NCI-H2196 (cell line): ENCODE results near the gene UNC5C.

Experiments used
- DNase-seq: peaks from one replicate; lab custom pipeline; 2025; ENCODE audit not compliant: unreplicated experiment; lab: John Stamatoyannopoulos, UW

Gene UNC5C

DNA sequence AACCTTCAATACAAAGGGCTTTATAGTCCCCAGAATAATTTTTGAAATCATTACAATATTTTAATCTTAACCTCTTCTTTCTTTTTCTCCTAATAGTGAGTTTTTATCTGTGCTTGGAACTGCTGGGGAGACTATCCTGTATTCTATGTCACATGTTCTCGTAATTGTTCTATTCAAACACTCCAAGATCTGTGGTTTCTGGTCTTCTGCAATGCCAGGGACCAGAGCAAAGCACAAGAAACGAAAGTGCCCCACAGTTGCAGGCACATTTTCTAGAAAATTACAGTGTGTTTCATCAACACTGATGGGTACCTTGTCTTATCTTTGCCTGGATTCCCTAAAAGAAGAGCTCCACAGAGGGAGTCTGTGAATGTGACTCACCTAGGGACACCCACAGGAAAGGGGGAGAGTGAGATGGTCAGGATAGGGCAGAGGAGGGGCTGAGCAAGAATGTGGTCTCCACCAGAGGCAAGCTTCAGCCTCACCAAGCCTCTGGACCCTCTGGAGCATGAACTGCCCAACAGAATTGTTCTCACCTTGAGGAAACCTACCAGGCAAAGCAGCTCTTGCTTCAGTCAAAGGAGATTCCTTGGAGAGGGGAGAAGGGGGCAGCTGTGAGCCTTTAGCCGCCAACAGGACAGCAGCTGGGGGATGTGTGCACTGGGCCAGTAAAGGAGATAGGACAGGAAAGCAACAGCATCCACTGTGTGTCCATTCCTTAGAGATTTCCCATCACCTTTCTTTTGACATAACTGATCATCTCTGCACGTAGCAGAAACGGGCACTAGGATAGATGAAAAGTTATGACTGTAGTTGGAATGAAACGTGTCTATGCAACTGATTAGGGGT is 25.9 kb downstream of the UNC5C start:
- DNase-seq: no peak

DNA sequence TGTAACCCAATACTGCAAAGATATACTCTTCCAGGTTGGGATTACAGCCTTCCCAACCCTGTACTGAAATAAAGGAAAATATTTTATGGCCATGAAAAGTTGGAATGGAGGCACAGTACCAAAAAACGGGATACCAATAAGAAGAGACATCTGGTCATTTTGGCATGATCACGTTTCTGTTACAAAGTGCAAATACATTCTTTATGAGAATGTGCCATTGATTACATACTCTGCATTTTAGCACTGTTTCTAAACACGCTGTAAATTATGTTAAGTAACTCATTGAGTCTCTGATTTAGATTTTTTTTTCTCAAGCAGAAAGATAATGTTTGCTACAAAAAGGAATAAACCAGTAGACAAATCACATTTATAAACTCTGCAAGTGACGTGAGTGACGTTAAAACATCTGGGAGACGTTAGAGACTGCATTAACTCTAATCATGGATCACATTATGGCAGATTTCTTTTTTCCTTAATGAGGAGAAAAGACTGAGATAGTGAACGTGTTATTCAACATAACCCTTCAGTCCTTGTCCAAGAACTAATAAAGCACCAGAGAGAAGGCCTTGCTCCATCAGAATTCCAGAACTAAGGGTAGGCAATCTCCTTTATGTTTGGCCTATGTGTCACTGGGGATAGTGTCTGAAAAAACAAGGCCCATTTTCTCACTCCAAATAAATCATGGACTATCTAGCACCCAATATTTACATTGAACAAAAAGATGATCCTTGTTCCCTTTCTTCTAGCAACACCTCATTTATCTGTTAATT is 31.0 kb downstream of the UNC5C start:
- DNase-seq: no peak

DNA sequence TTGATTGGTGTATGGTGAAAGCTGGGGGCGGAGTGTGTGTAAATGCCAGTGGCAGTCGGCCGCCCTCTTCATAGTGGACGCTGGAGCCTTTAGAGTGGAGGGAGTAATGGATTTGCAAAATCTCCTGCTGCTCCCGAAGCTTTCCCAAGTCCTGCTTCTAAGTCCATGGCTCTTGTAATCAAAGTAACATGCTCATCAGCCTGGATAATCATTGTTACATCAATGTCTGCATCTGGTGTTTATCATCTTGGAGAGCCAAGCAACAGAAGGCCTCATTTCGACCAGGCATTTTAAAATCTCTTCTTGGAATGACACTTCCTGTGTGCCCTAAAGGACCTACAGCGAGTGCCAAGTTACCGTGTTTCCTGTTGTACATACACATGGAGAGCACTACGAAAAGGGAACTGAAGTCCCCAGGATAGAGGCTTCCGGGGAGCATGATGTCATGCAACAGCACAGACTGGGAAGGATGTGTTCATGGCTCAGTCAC is 32.2 kb downstream of the UNC5C start:
- DNase-seq: no peak

DNA sequence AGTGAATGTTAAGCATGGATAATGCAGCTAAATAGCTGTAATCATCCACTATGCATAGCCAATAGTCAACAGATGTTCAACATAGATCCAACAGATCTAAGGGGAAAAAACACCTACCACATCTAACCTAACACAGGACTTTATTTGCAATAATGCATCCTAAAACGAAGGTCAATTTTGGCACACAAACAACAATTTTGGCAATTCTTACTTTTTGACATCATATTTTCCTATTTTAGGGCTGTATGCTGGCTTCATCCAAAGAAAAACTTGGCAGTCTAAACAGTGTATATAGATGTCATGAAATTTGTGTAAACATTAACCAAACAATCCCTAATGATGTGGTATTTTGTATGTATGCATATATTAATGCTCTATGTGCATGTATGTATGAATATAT is 33.2 kb downstream of the UNC5C start:
- DNase-seq: no peak

- no peak for DNase-seq
These were observed 35.8 kb downstream of the UNC5C start for GRCh38 chr4:95513022-95513421.

- DNase-seq: no peak
These were observed 37.3 kb downstream of the UNC5C start for GRCh38 chr4:95511477-95511876.

DNA sequence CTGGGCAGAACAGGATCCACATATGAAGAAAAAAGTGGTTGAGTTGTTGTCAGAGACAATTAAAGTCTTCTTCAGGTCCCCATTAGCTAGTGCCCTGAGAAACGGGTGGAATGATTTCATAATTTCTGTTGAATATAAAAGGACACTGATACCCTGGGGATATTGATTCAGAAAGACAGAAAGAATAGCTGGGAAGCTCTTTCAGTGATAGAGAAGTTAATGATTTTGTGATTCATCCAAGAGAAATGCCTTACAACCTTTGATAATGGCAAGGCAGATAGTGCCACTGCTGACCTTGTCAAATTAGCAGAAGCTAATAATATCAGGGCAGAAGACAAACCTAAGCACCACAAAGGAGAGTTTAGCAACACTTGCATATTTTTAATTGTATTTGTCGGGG is 37.9 kb downstream of the UNC5C start:
- no peak for DNase-seq

DNA sequence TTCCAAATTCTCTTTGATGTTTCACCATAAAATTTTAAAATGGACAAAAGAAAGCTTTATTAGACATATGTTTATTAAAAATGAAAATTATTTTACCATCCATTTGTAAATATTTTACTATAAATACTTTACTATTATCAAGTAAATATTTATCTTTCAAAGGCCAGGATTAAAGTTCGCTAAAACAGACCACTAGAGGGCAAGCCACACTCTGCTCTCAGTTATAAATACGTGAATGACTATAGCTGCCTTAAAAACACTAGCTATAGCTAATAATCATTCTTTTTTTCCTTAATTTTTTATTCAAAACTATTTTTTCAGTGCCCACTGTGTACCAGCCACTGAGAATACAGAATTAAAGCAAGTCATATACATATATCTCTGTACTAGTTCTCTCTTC is 38.6 kb downstream of the UNC5C start:
- DNase-seq: no peak

DNA sequence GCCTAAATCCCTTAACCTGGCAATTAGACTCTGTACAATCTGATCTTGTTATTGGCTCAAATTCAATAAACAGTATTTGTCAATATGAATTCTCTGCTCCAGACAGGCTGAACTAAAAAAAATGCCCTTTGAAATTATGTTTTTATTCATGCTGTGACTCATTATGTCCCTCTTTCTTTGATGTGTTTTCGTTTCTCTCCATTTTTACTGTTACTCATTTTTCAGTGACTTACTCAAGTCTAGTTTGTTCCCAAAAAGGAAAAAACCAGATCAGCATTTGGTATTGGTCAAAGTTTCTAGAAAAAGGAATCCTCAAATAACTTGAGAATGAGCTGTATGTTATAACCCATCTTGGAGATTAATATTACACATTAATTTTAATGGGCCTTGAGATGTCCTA is 40.4 kb downstream of the UNC5C start:
- no peak for DNase-seq

- no peak for DNase-seq
These were observed 41.2 kb downstream of the UNC5C start for GRCh38 chr4:95507561-95507960.

DNA sequence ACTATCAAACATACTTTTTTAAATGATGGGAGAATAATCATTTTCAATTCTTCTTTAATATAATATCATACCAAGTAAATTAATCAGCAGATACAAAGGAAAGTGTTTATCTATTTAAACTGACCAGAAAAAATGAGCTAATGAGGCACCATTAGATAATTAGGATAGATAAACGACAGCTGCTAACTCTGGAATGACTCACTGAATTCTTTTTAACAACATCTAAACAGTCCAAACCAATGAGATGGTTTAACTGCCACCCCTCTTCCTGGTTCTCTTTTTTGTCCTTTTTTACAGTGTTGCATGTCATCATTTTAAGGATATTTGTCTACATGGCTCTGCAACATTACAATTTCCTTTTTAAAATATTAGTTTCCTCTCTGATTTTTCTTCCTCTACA is 41.6 kb downstream of the UNC5C start:
- DNase-seq: no peak

- DNase-seq: no peak
These were observed 42.5 kb downstream of the UNC5C start for GRCh38 chr4:95506264-95506663.

GRCh38 chr4:95505799-95506198 is 43.0 kb downstream of the UNC5C start:
- no peak for DNase-seq

DNA sequence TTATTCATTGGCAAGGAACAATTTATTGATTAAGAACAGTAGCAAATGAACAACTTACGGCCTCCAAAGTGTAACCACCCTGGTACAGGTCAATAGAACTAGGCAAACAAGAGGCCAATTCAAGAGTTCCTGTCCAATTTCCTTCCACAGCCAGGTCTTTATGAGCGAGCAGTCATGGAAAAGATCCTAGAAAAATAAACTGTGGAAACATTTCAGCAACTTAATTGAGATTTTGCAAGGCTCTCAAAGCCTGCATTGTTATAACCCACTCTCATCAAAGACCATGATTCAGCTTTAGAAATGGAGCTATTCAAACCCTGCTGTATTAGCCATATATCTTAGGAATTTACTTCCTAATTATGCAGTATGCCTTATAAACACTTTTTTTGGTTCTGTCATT is 43.6 kb downstream of the UNC5C start:
- no peak for DNase-seq

DNA sequence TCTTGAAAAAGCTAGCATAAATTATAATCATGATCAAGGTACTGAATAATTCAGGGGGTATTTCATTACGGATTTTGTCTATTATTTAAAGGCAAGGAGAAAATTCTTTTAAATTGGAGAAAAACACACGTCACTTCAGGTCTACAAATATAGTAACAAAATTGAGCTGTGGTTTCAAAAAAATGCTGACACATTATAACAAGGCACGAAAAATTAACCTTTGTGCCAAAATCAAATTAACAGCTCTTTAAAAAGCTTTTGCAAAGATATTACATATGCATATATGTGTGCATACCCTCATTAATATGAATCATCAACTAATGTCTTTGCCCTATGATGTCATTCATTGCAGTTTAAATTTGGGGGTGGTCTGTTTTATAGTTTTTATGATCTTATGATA is 44.3 kb downstream of the UNC5C start:
- DNase-seq: no peak

DNA sequence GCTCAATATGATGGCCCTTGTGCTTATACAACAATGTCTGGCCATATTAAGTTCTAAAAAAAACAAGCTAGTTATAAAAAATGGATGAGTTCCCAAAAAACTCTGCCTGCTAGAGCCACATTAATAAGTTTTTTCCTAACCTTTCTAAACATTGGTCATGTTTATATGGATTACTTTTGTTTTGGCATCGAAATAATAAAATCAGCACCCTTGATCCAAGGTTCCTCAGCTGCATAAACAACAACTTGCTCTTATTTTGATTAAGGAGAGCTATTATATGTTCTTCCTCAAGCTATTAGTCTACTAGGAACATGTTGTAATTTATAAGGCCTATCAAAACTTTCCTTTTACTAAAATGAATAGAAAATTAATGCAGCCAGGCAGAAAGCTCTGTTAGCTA is 48.4 kb downstream of the UNC5C start:
- DNase-seq: no peak

GRCh38 chr4:95499291-95499696 is 49.5 kb downstream of the UNC5C start:
- no peak for DNase-seq

DNA sequence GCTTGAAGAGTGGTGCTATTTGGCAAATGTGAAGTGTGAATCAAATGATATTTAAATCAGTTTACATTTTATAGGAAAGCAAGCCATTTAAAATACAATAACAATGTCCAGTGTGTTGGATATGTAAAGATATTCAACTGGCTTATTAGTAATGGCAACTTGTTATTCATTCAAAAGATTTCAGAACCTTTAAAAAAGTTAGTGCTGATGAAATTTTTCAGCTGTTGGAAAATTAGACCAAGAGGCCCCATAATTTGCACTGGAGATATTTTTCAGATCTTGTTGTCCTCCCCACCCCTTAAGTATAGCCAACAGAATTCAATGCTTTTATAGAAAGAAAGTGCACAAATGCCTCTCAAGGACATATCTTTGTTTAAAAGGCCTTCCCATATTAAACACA is 54.6 kb downstream of the UNC5C start:
- DNase-seq: no peak

DNA sequence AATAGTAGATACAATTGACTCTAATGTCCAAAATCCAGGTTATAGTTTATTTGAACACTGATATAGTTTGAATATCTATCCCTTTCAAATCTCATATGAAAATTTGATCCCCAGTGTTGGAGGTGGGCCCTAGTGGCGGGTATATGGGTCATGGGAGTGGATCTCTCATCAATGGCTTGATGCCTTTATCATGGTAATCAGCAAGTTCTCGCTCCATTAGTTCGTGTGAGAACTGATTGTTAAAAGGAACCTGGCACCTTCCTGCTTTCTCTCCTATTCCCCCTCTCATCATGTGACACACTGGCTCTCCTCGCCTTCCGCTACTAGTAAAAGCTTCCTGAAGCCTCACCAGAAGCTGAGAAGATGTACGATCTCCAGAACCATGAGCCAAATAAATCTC is 70.1 kb downstream of the UNC5C start:
- no peak for DNase-seq

- DNase-seq: no peak
These were observed 72.7 kb downstream of the UNC5C start for GRCh38 chr4:95476121-95476520.

DNA sequence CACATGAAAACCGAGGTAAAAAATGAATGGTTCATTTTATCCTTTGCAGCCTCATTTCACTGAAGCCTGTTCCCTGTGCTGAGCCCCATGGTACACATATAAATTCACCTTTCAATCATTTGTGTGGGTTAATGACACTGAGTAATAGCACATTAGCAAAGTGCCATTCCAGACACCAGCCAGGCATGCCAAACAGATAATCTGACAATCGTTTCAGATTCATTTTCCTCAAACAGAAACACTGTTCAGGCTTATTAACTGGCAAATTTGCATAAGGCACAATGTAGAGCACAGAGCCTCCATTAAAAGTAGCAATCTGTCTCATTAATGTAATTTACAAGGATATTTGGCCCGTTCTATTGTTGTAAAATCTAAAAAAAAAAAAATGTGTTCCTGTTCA is 76.2 kb downstream of the UNC5C start:
- no peak for DNase-seq

GRCh38 chr4:95470622-95471021 is 78.2 kb downstream of the UNC5C start:
- no peak for DNase-seq
